Renal pelvis (tissue), 4 donors: ENCODE measurements around the gene EHMT1. TPM values are rescaled to one million over a fixed set of nuclear protein-coding genes. Genes with fewer than 3 reads are reported as not detected.
A peak's percentile ranks its signal among the peaks of the same experiment; 100 is the strongest.

Source experiments
- DNase-seq: peaks from one replicate; pipeline ENCODE4 v3.0.0-alpha.2; 2013
- polyA plus RNA-seq, 3 donors: library from polyadenylated mRNA; unstranded; fragments of 120-200 nt; gene quantifications; one replicate each; pipeline ENCODE4 v1.2.1, GENCODE V29; 2013; ENCODE audit not compliant: insufficient read length in 3 of 3

Gene EHMT1
- polyA plus RNA-seq, 3 donors: 80.4 to 83.4 (median 82.8) TPM

DNA sequence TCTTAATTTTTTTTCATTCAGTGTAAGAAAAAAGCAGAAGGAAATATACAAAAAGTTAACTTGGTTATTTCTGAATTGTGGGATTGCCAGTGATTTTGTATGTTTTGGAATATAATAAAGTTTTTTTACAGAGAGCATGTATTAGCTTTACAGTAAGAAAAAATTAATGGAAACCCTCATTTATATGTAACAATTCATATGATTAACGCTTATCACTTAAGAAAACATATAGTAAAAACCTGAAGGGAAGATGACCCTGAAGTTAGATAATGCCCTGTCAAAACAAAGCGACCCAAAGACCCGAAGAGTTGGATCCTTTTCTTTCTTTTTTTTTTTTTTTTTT, 52.4 kb downstream of the EHMT1 start:
- no peak for DNase-seq

GRCh38 chr9:137671721-137672120, 52.9 kb downstream of the EHMT1 start:
- no peak for DNase-seq

DNA sequence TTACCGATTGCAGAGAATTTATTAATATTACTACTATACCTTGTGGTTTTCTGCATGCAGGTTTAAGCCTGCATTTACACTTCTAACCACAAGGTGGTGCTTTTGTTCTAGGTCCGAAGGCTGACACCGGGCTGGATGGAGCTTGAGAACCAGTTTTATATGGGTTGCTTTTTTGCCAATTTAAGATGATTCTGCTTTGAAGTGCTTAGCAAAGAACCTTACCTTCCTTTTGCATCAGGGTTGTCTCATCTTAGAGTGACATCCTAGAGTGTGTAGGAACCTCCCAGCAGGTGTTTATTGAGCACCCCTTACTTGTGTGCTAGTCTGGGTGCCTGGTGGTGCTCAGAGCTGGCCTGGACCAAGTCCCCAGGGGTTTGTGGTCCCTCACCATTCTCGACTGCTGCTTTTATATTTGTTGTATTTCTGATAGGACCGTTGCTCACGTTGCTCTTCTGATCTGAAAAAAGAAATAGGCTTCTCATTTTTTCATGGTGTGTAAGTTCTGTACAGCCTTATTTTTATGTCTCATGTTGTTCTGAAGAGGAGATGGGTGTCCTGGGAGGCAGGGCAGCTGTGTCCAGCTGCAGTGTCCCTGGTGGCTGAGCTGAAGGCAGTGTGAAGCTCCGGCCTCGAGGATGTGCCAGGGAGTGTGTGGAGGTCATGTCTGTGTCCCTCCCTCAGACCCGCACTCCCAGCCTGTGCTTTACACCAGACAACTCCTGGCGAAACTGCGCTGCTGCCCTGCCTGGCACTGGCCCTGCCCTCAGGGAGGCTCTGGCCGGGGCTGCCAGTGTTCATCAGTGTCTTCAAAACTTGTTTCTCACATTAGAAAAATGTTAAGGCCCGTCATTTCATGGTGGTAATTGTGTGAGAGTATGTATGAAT, 54.3 kb downstream of the EHMT1 start:
- peak; percentile 45 for DNase-seq

- DNase-seq: peak; percentile 37
Measured at GRCh38 chr9:137673886-137674285, 55.1 kb downstream of the EHMT1 start.

DNA sequence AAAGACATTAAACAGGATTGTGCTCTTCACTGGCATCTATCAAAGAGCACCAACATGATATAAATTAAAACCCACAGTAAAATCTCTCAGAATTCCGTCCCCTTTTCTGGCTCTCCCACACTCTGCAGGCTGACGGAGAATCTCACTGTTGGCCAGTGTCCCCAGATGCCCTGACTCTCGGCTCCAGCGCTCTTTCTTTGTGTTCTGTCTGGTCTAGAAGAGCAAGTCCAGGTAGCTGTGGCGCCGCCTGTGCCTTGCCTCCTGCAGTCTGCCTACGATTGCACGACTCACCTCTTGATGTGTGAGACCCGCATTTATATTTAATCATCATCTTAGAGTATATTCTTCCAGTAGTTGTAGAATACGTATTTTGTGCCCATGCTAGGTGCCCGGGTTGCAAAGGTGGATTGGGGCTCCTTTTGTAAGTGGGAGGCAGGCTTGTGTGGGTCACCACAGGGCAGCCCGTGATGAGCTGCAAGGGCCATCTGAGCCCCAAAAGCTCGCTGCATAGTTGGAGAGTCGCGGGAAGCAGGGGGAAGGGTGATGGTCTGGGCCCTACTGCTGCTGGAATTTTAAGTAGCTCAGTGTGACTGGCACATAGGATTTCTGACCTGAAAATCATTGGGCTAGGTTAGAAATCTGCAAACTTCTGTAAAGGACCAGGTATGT, 55.6 kb downstream of the EHMT1 start:
- DNase-seq: no peak

- DNase-seq: no peak
Measured at GRCh38 chr9:137674976-137675320, 56.1 kb downstream of the EHMT1 start.

DNA sequence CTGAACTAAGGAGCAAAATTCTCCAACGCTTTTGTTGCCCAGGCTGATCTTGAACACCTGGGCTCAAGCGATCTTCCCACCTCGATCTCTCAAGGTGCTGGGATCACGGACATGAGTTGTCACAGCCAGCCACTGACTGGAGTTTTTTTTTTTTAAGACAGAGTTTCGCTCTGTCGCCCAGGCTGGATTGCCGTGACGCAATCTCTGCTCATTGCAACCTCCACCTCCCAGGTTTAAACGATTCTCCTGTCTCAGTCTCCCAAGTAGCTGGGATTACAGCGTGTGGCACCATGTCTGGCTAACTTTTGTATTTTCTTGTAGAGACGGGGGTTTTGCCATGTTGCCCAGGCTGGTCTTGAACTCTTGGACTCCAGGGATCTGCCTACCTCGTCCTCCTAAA, 58.2 kb downstream of the EHMT1 start:
- DNase-seq: no peak

DNA sequence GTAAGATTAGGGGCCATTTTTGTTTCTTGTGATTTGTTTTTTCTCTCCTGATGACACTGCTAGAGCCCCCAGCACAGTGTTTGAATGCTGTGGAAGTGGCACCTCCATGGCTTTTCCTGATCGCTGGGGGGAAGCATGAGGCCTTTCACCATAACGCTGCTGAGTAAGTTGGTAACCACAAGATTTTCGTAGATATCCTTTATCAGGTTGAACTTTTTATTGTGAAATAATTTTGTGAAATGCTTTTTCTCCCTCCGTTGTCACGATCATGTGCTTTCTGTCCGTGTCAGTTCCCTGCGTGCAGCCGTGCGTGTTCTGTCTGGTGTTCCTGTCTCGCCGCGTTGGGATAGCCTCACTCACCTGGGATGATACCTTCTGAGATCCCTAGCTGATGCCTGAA, 59.4 kb downstream of the EHMT1 start:
- DNase-seq: no peak

DNA sequence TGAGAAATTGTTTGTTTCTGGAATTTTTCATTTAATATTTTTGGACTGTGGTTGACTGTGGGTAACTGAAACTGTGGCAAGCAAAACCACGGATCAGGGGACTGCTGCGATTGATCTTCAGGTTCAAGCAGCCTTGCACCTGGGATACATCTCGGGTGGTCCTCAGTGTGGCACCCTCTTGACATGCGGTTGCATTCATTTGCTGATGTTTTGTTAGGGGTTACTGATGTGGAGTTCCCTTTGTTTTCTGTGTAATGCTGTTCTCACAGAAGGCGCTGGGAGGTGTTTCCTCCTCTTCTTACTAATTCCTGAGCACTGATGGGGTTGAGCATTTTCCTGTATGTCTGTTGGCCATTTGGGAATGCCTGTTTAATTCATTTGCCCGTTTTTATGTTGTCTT, 60.4 kb downstream of the EHMT1 start:
- DNase-seq: no peak

DNA sequence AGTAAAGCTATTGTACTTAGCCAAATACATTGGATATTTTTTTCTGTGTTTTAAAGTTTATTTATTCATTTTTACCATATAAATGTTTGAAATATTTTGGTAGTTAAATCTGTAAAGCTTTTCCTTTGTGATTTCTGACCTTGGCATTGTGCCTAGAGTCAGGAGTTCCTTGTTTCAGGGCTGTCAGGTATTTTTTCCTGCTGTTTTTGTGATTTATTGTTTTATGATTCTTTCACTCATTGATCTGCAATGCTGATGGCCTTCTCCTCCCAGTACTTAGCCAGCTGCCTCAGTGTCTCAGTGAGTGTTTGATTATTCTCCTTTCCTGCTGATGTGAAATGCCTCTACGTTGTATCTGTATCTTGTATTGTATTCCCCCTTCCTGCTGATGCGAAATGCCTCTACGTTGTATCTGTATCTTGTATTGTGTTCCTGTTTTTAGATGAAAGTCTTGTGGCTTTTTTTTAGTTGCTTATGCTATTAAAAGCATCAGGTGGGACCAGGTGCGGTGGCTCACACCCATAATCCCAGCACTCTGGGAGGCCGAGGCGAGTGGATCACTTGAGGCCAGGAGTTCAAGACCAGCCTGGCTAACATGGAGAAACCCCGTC, 61.0 kb downstream of the EHMT1 start:
- DNase-seq: no peak

- no peak for DNase-seq
Measured at GRCh38 chr9:137680444-137681358, 61.9 kb downstream of the EHMT1 start.

- DNase-seq: no peak
Measured at GRCh38 chr9:137682428-137683105, 63.8 kb downstream of the EHMT1 start.

GRCh38 chr9:137683262-137683864, 64.6 kb downstream of the EHMT1 start:
- no peak for DNase-seq

DNA sequence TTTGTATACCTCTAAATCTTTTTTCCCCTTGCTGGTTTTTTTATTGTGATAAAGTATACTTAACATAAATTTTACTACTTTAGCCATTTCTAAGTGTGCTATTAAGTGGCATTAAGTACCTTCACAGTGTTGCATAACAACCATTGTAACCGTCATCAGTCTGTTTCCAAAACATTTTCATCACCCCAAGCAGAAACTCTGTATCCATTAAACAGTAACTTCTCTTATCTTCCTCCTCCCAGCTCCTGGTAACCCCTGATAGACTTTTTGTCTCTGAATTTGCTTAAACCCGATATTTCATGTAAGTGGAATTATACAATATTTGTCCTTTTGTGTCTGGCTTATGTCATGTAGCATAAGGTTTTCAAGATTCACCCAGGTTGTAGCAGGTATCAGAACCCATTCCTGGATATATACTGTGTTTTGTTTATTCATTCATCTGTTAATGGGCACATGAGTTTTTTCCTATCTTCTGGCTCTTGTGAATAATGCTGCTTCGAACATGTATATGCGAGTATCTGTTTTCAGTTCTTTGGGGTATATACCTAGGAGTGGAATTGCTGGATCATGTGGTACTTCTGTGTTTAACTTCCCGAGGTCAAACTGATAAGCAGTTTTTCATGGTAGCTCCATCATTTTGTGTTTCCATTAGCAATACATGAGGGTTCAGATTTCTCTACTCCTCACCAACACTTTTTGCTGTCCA, 66.4 kb downstream of the EHMT1 start:
- no peak for DNase-seq

- DNase-seq: no peak
Measured at GRCh38 chr9:137685741-137686420, 67.1 kb downstream of the EHMT1 start.

- no peak for DNase-seq
Measured at GRCh38 chr9:137688261-137688660, 69.5 kb downstream of the EHMT1 start.

GRCh38 chr9:137688725-137689124, 69.9 kb downstream of the EHMT1 start:
- DNase-seq: no peak

DNA sequence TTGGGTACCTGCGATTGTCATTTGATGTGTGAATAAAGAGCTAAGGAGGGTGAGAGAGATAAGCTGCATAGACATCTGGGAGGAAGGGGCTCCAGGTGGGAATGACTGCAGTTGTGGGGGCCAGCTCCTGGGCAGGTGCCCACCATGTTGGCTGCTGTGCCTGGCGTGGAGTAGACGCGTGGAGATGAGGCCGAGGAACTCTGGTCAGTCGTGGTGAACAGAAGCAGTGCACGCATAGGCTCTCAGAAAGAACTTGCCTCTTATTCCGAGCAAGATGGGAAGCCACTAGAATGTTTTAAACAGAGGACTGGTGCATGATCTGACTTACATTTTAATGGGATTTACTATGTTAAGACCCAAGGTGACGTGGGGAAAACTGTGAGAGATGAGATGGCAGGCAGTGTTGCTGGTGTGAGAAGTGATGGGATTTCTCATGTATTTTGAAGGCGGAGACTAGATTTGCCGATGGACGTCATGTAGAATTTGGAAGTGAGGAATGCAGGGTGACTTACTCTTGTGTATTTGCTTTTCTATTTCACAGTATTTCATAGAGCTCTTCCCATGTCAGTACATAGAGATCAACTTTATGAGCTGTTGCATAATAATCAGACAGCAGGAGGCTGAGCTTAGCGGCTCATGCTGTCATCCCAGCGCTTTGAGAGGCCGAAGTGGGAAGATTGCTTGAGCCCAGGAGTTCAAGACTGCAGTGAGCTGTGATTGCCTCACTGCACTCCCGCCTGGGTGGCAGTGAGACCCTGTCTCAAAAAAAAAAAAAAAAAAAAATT, 71.1 kb downstream of the EHMT1 start:
- no peak for DNase-seq
